ENCODE results near the gene TM4SF5. TPM values are rescaled to one million over a fixed set of nuclear protein-coding genes. Genes with fewer than 3 reads are reported as not detected.

Gene TM4SF5
- total RNA-seq, 2 experiments from 2014 or later, result not detected

- peaks cover 21% of the 10 kb centered on the region for H3K27me3 Mint-ChIP-seq
Observed at GRCh38 chr17:4742133-4742532, 29.6 kb upstream of the TM4SF5 start.

GRCh38 chr17:4742629-4743028 is 29.1 kb upstream of the TM4SF5 start:
- H3K27ac Mint-ChIP-seq, result no peak overlapping the region
- peaks cover 14% of the 10 kb centered on the region for H3K4me1 Mint-ChIP-seq
- H3K4me3 Mint-ChIP-seq, result no peak overlapping the region
- H3K27me3 Mint-ChIP-seq, result peaks cover 21% of the 10 kb centered on the region
- DNase-seq, result no peak
- H3K36me3 Mint-ChIP-seq, result no peaks in the 10 kb centered on the region
- H3K9me3 Mint-ChIP-seq, result no peaks in the 10 kb centered on the region

More at GRCh38 chr17:4742133-4742532, 29.6 kb upstream of the TM4SF5 start:
- no peaks in the 10 kb centered on the region for H3K9me3 Mint-ChIP-seq
- peaks cover 13% of the 10 kb centered on the region for H3K4me1 Mint-ChIP-seq
- no peak overlapping the region for H3K4me3 Mint-ChIP-seq
- no peak for DNase-seq
- H3K27ac Mint-ChIP-seq, result no peak overlapping the region
- H3K36me3 Mint-ChIP-seq, result no peaks in the 10 kb centered on the region

GRCh38 chr17:4743216-4743615 is 28.5 kb upstream of the TM4SF5 start:
- no peaks in the 10 kb centered on the region for H3K9me3 Mint-ChIP-seq
- no peak overlapping the region for H3K4me3 Mint-ChIP-seq
- H3K27me3 Mint-ChIP-seq, result peaks cover 20% of the 10 kb centered on the region
- peaks cover 17% of the 10 kb centered on the region for H3K4me1 Mint-ChIP-seq
- no peaks in the 10 kb centered on the region for H3K36me3 Mint-ChIP-seq
- DNase-seq, result no peak
- H3K27ac Mint-ChIP-seq, result no peak overlapping the region

- peaks cover 15% of the 10 kb centered on the region for H3K4me1 Mint-ChIP-seq
- H3K27me3 Mint-ChIP-seq, result peaks cover 13% of the 10 kb centered on the region
- H3K27ac Mint-ChIP-seq, result no peak overlapping the region
- DNase-seq, result no peak
- no peaks in the 10 kb centered on the region for H3K36me3 Mint-ChIP-seq
- H3K9me3 Mint-ChIP-seq, result no peaks in the 10 kb centered on the region
- H3K4me3 Mint-ChIP-seq, result no peak overlapping the region
Observed at GRCh38 chr17:4743898-4744297, 27.8 kb upstream of the TM4SF5 start.

GRCh38 chr17:4744999-4745969 is 26.4 kb upstream of the TM4SF5 start:
- Mint-ChIP-seq H3K27ac (no peak overlapping the region), H3K27me3 (peaks cover 9% of the 10 kb centered on the region), H3K4me3 (no peak overlapping the region), H3K36me3 (no peaks in the 10 kb centered on the region), H3K9me3 (no peaks in the 10 kb centered on the region), H3K4me1 (peaks cover 12% of the 10 kb centered on the region)
- DNase-seq, result no peak

- H3K9me3 Mint-ChIP-seq, result no peaks in the 10 kb centered on the region
- H3K4me1 Mint-ChIP-seq, result peaks cover 11% of the 10 kb centered on the region
- H3K27me3 Mint-ChIP-seq, result no peaks in the 10 kb centered on the region
- H3K36me3 Mint-ChIP-seq, result no peaks in the 10 kb centered on the region
- no peak for DNase-seq
- no peak overlapping the region for H3K27ac Mint-ChIP-seq
- H3K4me3 Mint-ChIP-seq, result peak overlapping the region; percentile 12
Observed at GRCh38 chr17:4747847-4748246, 23.8 kb upstream of the TM4SF5 start.

- Mint-ChIP-seq H3K27ac (no peak overlapping the region), H3K4me3 (no peak overlapping the region), H3K27me3 (no peaks in the 10 kb centered on the region), H3K9me3 (no peaks in the 10 kb centered on the region), H3K36me3 (no peaks in the 10 kb centered on the region), H3K4me1 (peaks cover 11% of the 10 kb centered on the region)
- no peak for DNase-seq
Observed at GRCh38 chr17:4748686-4749085, 23.0 kb upstream of the TM4SF5 start.

GRCh38 chr17:4750606-4751005 is 21.1 kb upstream of the TM4SF5 start:
- Mint-ChIP-seq H3K4me3 (no peak overlapping the region), H3K9me3 (no peaks in the 10 kb centered on the region), H3K27me3 (peaks cover 9% of the 10 kb centered on the region), H3K4me1 (peaks cover 11% of the 10 kb centered on the region), H3K27ac (no peak overlapping the region), H3K36me3 (no peaks in the 10 kb centered on the region)
- DNase-seq, result no peak

- DNase-seq, result no peak
- Mint-ChIP-seq H3K27ac (no peak overlapping the region), H3K4me3 (no peak overlapping the region), H3K9me3 (no peaks in the 10 kb centered on the region), H3K27me3 (peaks cover 9% of the 10 kb centered on the region), H3K4me1 (peaks cover 11% of the 10 kb centered on the region), H3K36me3 (no peaks in the 10 kb centered on the region)
Observed at GRCh38 chr17:4751932-4752331, 19.8 kb upstream of the TM4SF5 start.

- Mint-ChIP-seq H3K27ac (no peak overlapping the region), H3K4me1 (peaks cover 5% of the 10 kb centered on the region), H3K4me3 (no peak overlapping the region), H3K27me3 (peaks cover 9% of the 10 kb centered on the region), H3K9me3 (no peaks in the 10 kb centered on the region), H3K36me3 (no peaks in the 10 kb centered on the region)
- no peak for DNase-seq
Observed at GRCh38 chr17:4753392-4753791, 18.3 kb upstream of the TM4SF5 start.

- Mint-ChIP-seq H3K27ac (no peak overlapping the region), H3K36me3 (no peaks in the 10 kb centered on the region), H3K4me3 (no peak overlapping the region), H3K27me3 (peaks cover 12% of the 10 kb centered on the region), H3K4me1 (no peaks in the 10 kb centered on the region), H3K9me3 (no peaks in the 10 kb centered on the region)
- DNase-seq, result no peak
Observed at GRCh38 chr17:4759776-4760236, 11.9 kb upstream of the TM4SF5 start.

GRCh38 chr17:4764595-4764994 is 7.1 kb upstream of the TM4SF5 start:
- Mint-ChIP-seq H3K27ac (no peak overlapping the region), H3K36me3 (no peaks in the 10 kb centered on the region), H3K9me3 (no peaks in the 10 kb centered on the region), H3K27me3 (peaks cover 3% of the 10 kb centered on the region), H3K4me1 (no peaks in the 10 kb centered on the region), H3K4me3 (no peak overlapping the region)
- DNase-seq, result no peak

GRCh38 chr17:4766201-4766600 is 5.5 kb upstream of the TM4SF5 start:
- no peak for DNase-seq
- no peak overlapping the region for H3K27ac Mint-ChIP-seq
- H3K36me3 Mint-ChIP-seq, result no peaks in the 10 kb centered on the region
- no peaks in the 10 kb centered on the region for H3K9me3 Mint-ChIP-seq
- peaks cover 2% of the 10 kb centered on the region for H3K4me1 Mint-ChIP-seq
- H3K27me3 Mint-ChIP-seq, result no peaks in the 10 kb centered on the region
- no peak overlapping the region for H3K4me3 Mint-ChIP-seq

GRCh38 chr17:4766723-4767122 is 5.0 kb upstream of the TM4SF5 start:
- no peak overlapping the region for H3K4me3 Mint-ChIP-seq
- no peaks in the 10 kb centered on the region for H3K36me3 Mint-ChIP-seq
- no peak overlapping the region for H3K27ac Mint-ChIP-seq
- no peak for DNase-seq
- H3K9me3 Mint-ChIP-seq, result no peaks in the 10 kb centered on the region
- peaks cover 6% of the 10 kb centered on the region for H3K4me1 Mint-ChIP-seq
- no peaks in the 10 kb centered on the region for H3K27me3 Mint-ChIP-seq

GRCh38 chr17:4768298-4768697 is 3.4 kb upstream of the TM4SF5 start:
- Mint-ChIP-seq H3K9me3 (no peaks in the 10 kb centered on the region), H3K27ac (no peak overlapping the region), H3K4me3 (no peak overlapping the region), H3K4me1 (peaks cover 7% of the 10 kb centered on the region), H3K36me3 (no peaks in the 10 kb centered on the region), H3K27me3 (no peaks in the 10 kb centered on the region)
- no peak for DNase-seq

- Mint-ChIP-seq H3K36me3 (no peaks in the 10 kb centered on the region), H3K4me1 (peaks cover 7% of the 10 kb centered on the region), H3K4me3 (no peak overlapping the region), H3K27ac (no peak overlapping the region), H3K27me3 (no peaks in the 10 kb centered on the region), H3K9me3 (no peaks in the 10 kb centered on the region)
- DNase-seq, result no peak
Observed at GRCh38 chr17:4769628-4770027, 2.1 kb upstream of the TM4SF5 start.
